ENCODE data around the gene LUM. TPM values are rescaled to one million over a fixed set of nuclear protein-coding genes. Genes with fewer than 3 reads are reported as not detected.
"Not testable (repeated sequence)": the region's sequence is repeated elsewhere in the genome, so short reads cannot be mapped to it uniquely, and the experiment has no call there.

LUM gene
- total RNA-seq, 1 donor from 2014 or later = 33.9 TPM

DNA sequence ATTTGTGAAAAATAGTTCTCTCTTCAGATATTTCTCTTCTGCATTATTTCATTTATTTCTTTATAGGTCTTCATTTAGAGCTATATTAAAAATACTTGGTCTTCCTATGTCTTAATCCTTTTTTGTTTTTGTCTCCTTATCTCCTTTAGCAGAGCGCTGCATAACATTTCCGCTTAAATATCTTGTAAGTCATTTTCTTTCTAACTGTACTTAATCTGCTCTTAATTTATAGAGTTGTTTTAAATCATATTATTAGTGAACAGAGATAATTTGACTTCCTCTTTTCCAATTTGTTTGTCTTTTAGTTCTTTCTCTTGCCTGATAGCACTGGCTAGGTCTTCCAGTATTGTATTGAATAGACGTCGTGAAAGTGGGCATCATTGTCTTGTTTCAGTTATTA is 18.0 kb downstream of the LUM start:
- Mint-ChIP-seq H3K9me3 (peaks cover 17% of the 10 kb centered on the region), H3K36me3 (ENCODE audit: low read depth) (peaks cover 15% of the 10 kb centered on the region), H3K4me1 (no peaks in the 10 kb centered on the region), H3K4me3 (no peak overlapping the region), H3K27me3 (ENCODE audit: low read depth) (no peaks in the 10 kb centered on the region), H3K27ac (ENCODE audit: unreplicated experiment) (no peak overlapping the region)
- TF ChIP-seq CTCF (conservative IDR thresholded peaks at IDR 0.05) = no peak
- no peak for DNase-seq (ENCODE audit: low read depth, low spot score)

DNA sequence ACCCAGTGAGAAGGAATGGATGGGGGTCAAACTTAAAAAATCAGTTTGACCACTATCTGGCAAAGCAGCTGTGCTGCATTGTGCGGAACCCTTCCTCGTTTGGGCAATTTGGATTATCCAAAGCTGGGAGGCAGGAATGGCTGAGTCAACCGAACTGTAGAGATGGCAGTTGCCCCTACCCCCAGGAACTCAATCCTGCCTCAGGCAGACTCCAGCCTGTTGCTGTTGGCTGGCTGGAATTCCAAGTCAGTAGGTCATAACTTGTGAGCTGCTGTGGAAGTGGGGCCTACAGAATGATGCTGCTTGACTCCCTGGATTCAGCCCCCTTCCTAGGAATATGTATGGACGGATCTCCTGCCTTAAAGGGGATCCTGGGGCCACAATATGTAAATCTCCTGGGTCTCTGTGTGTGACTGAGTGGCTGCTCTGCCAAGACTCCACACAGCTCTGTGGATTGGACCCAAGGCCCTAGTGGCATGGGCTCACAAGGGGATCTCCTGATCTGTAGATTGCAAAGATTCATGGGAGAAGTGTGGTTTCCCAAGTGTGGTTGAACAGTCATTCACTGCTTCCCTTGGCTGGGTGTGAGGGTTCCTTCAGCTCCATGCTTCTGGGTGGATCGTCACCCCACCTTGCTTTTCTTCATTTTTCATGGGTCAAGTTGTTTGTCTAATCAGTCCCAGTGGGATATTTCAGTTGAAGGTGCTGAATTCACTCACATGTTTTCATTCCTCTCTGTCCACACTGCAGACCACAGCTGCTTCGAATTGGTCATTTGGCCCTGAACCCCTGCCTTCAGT is 19.2 kb downstream of the LUM start:
- Mint-ChIP-seq H3K27ac (ENCODE audit: unreplicated experiment) (no peak overlapping the region), H3K9me3 (peaks cover 23% of the 10 kb centered on the region), H3K27me3 (ENCODE audit: low read depth) (no peaks in the 10 kb centered on the region), H3K4me1 (no peaks in the 10 kb centered on the region), H3K36me3 (ENCODE audit: low read depth) (peaks cover 16% of the 10 kb centered on the region), H3K4me3 (no peak overlapping the region)
- DNase-seq (ENCODE audit: low read depth, low spot score) = no peak
- TF ChIP-seq CTCF (conservative IDR thresholded peaks at IDR 0.05) = no peak

DNA sequence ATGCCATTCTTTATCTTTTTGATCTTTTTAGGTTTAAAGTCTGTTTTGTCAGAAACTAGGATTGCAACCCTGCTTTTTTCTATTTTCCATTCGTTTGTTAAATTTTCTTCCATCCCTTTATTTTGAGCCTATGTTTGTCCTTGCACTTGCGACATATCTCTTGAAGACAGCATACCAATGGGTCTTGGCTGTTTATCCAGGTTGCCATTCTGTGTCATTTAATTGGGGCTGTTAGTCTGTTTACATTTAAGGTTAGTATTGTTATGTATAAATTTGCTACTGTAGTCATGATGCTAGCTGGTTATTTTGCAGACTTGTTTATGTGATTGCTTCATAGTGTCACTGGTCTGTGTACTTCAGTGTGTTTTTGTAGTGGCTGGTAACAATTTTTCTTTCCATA is 21.3 kb downstream of the LUM start:
- not testable (repeated sequence) for DNase-seq (ENCODE audit: low read depth, low spot score); H3K27me3 Mint-ChIP-seq (ENCODE audit: low read depth); H3K4me1 Mint-ChIP-seq; H3K27ac Mint-ChIP-seq (ENCODE audit: unreplicated experiment); H3K4me3 Mint-ChIP-seq
- peaks cover 23% of the 10 kb centered on the region for H3K9me3 Mint-ChIP-seq
- peaks cover 16% of the 10 kb centered on the region for H3K36me3 Mint-ChIP-seq (ENCODE audit: low read depth)

- no peaks in the 10 kb centered on the region for H3K9me3 Mint-ChIP-seq
- no peak overlapping the region for H3K27ac Mint-ChIP-seq (ENCODE audit: unreplicated experiment)
- no peak overlapping the region for H3K4me3 Mint-ChIP-seq
- H3K27me3 Mint-ChIP-seq (ENCODE audit: low read depth) = no peaks in the 10 kb centered on the region
- no peak for TF ChIP-seq CTCF (conservative IDR thresholded peaks at IDR 0.05)
- H3K36me3 Mint-ChIP-seq (ENCODE audit: low read depth) = no peaks in the 10 kb centered on the region
- DNase-seq (ENCODE audit: low read depth, low spot score) = no peak
- no peaks in the 10 kb centered on the region for H3K4me1 Mint-ChIP-seq
These were observed 31.3 kb downstream of the LUM start for GRCh38 chr12:91080041-91080440.

GRCh38 chr12:91078501-91078900 is 32.8 kb downstream of the LUM start:
- TF ChIP-seq CTCF (conservative IDR thresholded peaks at IDR 0.05) = no peak
- Mint-ChIP-seq H3K4me3 (no peak overlapping the region), H3K9me3 (no peaks in the 10 kb centered on the region), H3K4me1 (no peaks in the 10 kb centered on the region), H3K27ac (ENCODE audit: unreplicated experiment) (no peak overlapping the region), H3K36me3 (ENCODE audit: low read depth) (no peaks in the 10 kb centered on the region), H3K27me3 (ENCODE audit: low read depth) (no peaks in the 10 kb centered on the region)
- DNase-seq (ENCODE audit: low read depth, low spot score) = no peak

- no peaks in the 10 kb centered on the region for H3K27me3 Mint-ChIP-seq (ENCODE audit: low read depth)
- H3K4me1 Mint-ChIP-seq = no peaks in the 10 kb centered on the region
- no peaks in the 10 kb centered on the region for H3K9me3 Mint-ChIP-seq
- TF ChIP-seq CTCF (conservative IDR thresholded peaks at IDR 0.05) = no peak
- no peaks in the 10 kb centered on the region for H3K36me3 Mint-ChIP-seq (ENCODE audit: low read depth)
- DNase-seq (ENCODE audit: low read depth, low spot score) = no peak
- H3K27ac Mint-ChIP-seq (ENCODE audit: unreplicated experiment) = no peak overlapping the region
- H3K4me3 Mint-ChIP-seq = no peak overlapping the region
These were observed 33.9 kb downstream of the LUM start for GRCh38 chr12:91077228-91077954.
